CD14-positive monocyte (primary cell): ENCODE measurements around the gene TSHZ2. TPM values are rescaled to one million over a fixed set of nuclear protein-coding genes. Genes with fewer than 3 reads are reported as not detected.

Source experiments
- DNase-seq, 3 donors: peaks; one replicate each; pipeline ENCODE4 v3.0.0-alpha.2; 2011 to 2022
- H2AFZ ChIP-seq: 2 replicates; pipeline ENCODE4 v1.6.0; 2012; ENCODE audit warnings: mild to moderate bottlenecking, low read depth, low read length, inconsistent platforms; ENCODE audit not compliant: insufficient read depth, poor library complexity, severe bottlenecking
- H3K27ac ChIP-seq, 2 donors: 1 replicate in 1 of 2; 2 replicates in 1 of 2; pipeline ENCODE4 v1.5.1; 2012 to 2013; ENCODE audit warnings: low read length in 2 of 2, control low read depth in 1 of 2, inconsistent platforms in 1 of 2, low read depth in 1 of 2, mild to moderate bottlenecking in 1 of 2
- H3K27me3 ChIP-seq, 2 donors: one replicate each; pipeline versions ENCODE4 v1.6.0 to v1.6.1; 2011 to 2013; ENCODE audit warnings: low read length in 2 of 2; ENCODE audit not compliant: control insufficient read depth in 2 of 2, insufficient read depth in 2 of 2
- H3K36me3 ChIP-seq, 2 donors: replicated peaks in 1 of 2; 1 replicate in 1 of 2; 2 replicates in 1 of 2; pipeline versions ENCODE4 v1.5.1 to v1.6.1; 2012 to 2013; ENCODE audit warnings: low read length in 2 of 2, control low read depth in 1 of 2, inconsistent platforms in 1 of 2, mild to moderate bottlenecking in 1 of 2; ENCODE audit not compliant: insufficient read depth in 2 of 2, control insufficient read depth in 1 of 2
- H3K4me1 ChIP-seq, 2 donors: 1 replicate in 1 of 2; 2 replicates in 1 of 2; pipeline versions ENCODE4 v1.5.1 to v1.6.1; 2012 to 2013; ENCODE audit warnings: low read length in 2 of 2, control low read depth in 1 of 2, inconsistent platforms in 1 of 2, mild to moderate bottlenecking in 1 of 2, moderate library complexity in 1 of 2; ENCODE audit not compliant: insufficient read depth in 2 of 2, control insufficient read depth in 1 of 2
- H3K4me2 ChIP-seq: replicated peaks from 2 replicates; pipeline ENCODE3; 2012; ENCODE audit warnings: low read length, moderate library complexity, mild to moderate bottlenecking; ENCODE audit not compliant: poor library complexity, severe bottlenecking; ENCODE audit errors: extremely low read depth
- H3K4me3 ChIP-seq, 3 experiments: fragments of 200-600 bp in 1 of 3; sonication (generic) in 1 of 3; replicated peaks in 1 of 3; 1 replicate in 2 of 3; 2 replicates in 1 of 3; pipeline ENCODE4 v1.5.1; 2011 to 2013; ENCODE audit warnings: low read length in 3 of 3, mild to moderate bottlenecking in 3 of 3, control low read depth in 2 of 3, low read depth in 2 of 3, inconsistent platforms in 1 of 3, moderate library complexity in 1 of 3
- H3K79me2 ChIP-seq: 2 replicates; pipeline ENCODE4 v1.6.0; 2012; ENCODE audit warnings: mild to moderate bottlenecking, control low read depth, inconsistent platforms, low read length, moderate library complexity; ENCODE audit not compliant: insufficient read depth
- H3K9ac ChIP-seq: 2 replicates; pipeline ENCODE4 v1.6.0; 2017; ENCODE audit warnings: low read length, mild to moderate bottlenecking; ENCODE audit not compliant: insufficient read depth, poor library complexity, severe bottlenecking
- H3K9me3 ChIP-seq, 2 donors: replicated peaks in 1 of 2; 1 replicate in 1 of 2; 2 replicates in 1 of 2; pipeline versions ENCODE4 v1.5.1 to v1.6.1; 2012 to 2013; ENCODE audit warnings: low read length in 2 of 2, control low read depth in 1 of 2; ENCODE audit not compliant: control insufficient read depth in 1 of 2, insufficient read depth in 1 of 2
- H4K20me1 ChIP-seq: 2 replicates; pipeline ENCODE4 v1.6.0; 2012; ENCODE audit warnings: mild to moderate bottlenecking, low read length, control low read depth, moderate library complexity; ENCODE audit not compliant: insufficient read depth
- H3K27ac Mint-ChIP-seq, 7 donors: one replicate each; pipeline ENCODE4 v1.8.0; 2020; ENCODE audit warnings: mild to moderate bottlenecking in 7 of 7, mixed read lengths in 7 of 7, moderate library complexity in 6 of 7, inconsistent platforms in 2 of 7
- H3K27me3 Mint-ChIP-seq, 3 donors: one replicate each; pipeline ENCODE4 v1.8.0; 2021 to 2022; ENCODE audit warnings: low read depth in 3 of 3, mild to moderate bottlenecking in 3 of 3, mixed read lengths in 3 of 3, moderate library complexity in 3 of 3, inconsistent platforms in 1 of 3
- H3K36me3 Mint-ChIP-seq, 2 donors: one replicate each; pipeline ENCODE4 v1.8.0; 2020; ENCODE audit warnings: mixed read lengths in 2 of 2, inconsistent platforms in 1 of 2, mild to moderate bottlenecking in 1 of 2
- H3K4me1 Mint-ChIP-seq: one replicate; pipeline ENCODE4 v1.8.0; 2020; ENCODE audit warnings: mild to moderate bottlenecking, mixed read lengths
- H3K4me3 Mint-ChIP-seq, 2 donors: one replicate each; pipeline ENCODE4 v1.8.0; 2020; ENCODE audit warnings: mild to moderate bottlenecking in 2 of 2, mixed read lengths in 2 of 2, moderate library complexity in 1 of 2
- H3K9me3 Mint-ChIP-seq, 7 donors: one replicate each; pipeline ENCODE4 v1.8.0; 2020 to 2022; ENCODE audit warnings: mixed read lengths in 7 of 7, mild to moderate bottlenecking in 6 of 7, moderate library complexity in 6 of 7, inconsistent platforms in 2 of 7
- WGBS: methylation state at CpG from one replicate; pipeline ENCODE4 v1.1.5; 2013; ENCODE audit warnings: missing lambda C conversion rate; ENCODE audit not compliant: insufficient coverage; 5-methylcytosine and 5-hydroxymethylcytosine counted together
- intact Hi-C, 2 donors: fragments of 100-400 bp; cut with micrococcal nuclease; formaldehyde crosslinking; loops; one replicate each; pipeline versions ENCODE4 v1.15.0 to v1.15.1; 2023
- polyA plus RNA-seq, 3 donors: library from polyadenylated mRNA; depleted of rRNA in 1 of 3; unstranded in 2 of 3; stranded (reverse) in 1 of 3; fragments of 300-500 nt in 2 of 3; fragments of >200 nt in 1 of 3; fragmentation: Illumina TruSeq in 2 of 3; gene quantifications; 1 replicate in 2 of 3; 2 replicates in 1 of 3; pipeline ENCODE4 v1.2.3, GENCODE V29; 2012 to 2021
- TF ChIP-seq, protein P1 (sequence below): fragments of 200-600 bp; IDR thresholded peaks from one replicate; pipeline ENCODE4 v1.8.0; 2022; ENCODE audit warnings: antibody characterized with exemption, mild to moderate bottlenecking

The TSHZ2 gene
- polyA plus RNA-seq, 3 donors: not detected

DNA sequence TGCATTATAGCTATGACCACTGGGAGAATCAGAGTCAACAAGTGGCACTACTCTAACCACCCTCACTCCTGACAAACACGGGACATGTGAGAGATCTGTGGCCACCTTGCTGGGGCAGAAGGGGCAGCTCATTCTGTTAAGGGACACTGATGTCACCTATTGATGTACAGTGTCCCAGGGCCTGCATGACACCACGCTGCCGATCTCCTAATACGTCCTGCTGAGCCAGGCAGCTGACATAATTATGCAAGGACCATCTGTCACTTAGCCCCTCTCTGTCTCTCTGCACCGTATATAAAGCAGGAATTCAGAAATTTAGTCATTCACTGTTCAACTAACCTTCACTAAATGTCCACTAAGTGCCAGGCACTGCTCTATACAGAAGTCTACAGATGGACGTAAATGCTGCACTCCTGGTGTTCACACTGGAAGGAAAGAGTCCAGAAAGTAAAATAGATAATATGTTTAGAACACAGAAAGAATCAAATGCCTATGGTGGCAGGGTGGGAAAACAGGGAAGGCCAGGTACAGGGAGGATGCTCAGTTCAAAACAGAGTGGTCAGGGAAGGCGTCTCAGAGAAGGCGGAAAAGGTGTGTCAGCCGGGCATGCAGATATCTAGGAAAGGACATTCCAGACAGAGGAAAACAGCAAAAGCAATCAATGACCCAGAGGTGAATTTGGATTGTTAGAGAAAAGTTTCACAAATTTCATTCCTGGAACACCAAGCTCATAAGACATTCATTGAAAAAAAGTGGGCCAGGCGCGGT, 447.7 kb downstream of the TSHZ2 start:
- no peaks in the 10 kb centered on the region for H3K36me3 Mint-ChIP-seq
- Histone ChIP-seq H3K9ac (no peak overlapping the region), H2AFZ (no peak overlapping the region), H3K27me3 (no peaks in the 10 kb centered on the region), H3K27ac (no peak overlapping the region), H3K79me2 (no peaks in the 10 kb centered on the region), H3K4me2 (no peak overlapping the region), H3K36me3 (no peaks in the 10 kb centered on the region), H3K9me3 (no peaks in the 10 kb centered on the region), H3K4me1 (no peaks in the 10 kb centered on the region), H3K4me3 (no peak overlapping the region), H4K20me1 (no peaks in the 10 kb centered on the region)
- H3K4me3 Mint-ChIP-seq: no peak overlapping the region
- no peak overlapping the region for H3K27ac Mint-ChIP-seq
- whole genome bisulfite sequencing: 92% methylated on average over 10 of the region's 11 CpGs
- no peak for DNase-seq
- intact Hi-C loops: no loop called here
- TF ChIP-seq, protein P1, sequence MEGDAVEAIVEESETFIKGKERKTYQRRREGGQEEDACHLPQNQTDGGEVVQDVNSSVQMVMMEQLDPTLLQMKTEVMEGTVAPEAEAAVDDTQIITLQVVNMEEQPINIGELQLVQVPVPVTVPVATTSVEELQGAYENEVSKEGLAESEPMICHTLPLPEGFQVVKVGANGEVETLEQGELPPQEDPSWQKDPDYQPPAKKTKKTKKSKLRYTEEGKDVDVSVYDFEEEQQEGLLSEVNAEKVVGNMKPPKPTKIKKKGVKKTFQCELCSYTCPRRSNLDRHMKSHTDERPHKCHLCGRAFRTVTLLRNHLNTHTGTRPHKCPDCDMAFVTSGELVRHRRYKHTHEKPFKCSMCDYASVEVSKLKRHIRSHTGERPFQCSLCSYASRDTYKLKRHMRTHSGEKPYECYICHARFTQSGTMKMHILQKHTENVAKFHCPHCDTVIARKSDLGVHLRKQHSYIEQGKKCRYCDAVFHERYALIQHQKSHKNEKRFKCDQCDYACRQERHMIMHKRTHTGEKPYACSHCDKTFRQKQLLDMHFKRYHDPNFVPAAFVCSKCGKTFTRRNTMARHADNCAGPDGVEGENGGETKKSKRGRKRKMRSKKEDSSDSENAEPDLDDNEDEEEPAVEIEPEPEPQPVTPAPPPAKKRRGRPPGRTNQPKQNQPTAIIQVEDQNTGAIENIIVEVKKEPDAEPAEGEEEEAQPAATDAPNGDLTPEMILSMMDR: no peak
- H3K9me3 Mint-ChIP-seq: peaks cover 0 to 5% (median 2%) of the 10 kb centered on the region in 7 donors
- peaks cover 2 to 14% (median 3%) of the 10 kb centered on the region in 3 donors for H3K27me3 Mint-ChIP-seq
- H3K4me1 Mint-ChIP-seq: no peaks in the 10 kb centered on the region

DNA sequence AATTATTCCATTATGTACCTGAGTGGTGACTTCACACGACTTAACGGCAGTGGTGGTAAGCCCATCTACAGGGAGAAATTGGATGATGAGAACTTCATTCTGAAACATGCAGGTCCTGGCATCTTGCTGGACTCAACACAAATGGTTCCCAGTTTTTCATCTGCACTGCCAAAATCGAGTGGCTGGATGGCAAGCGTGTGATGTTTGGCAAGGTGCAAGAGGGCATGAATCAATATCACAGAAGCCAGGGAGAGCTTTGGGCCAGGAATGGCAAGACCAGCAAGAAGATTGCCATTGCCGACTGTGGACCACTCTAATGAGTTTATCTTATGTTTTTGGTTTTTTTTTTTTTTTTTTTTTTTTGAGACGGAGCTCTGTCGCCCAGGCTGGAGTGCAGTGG, 449.2 kb downstream of the TSHZ2 start:
- no peaks in the 10 kb centered on the region for H3K9me3 ChIP-seq
- H3K4me2 ChIP-seq: no peak overlapping the region
- Mint-ChIP-seq H3K27ac (peak overlapping the region in 1 of 7 donors; percentile 61), H3K9me3 (peaks cover 0 to 5% (median 2%) of the 10 kb centered on the region in 7 donors), H3K4me1 (peaks cover 7% of the 10 kb centered on the region), H3K36me3 (no peaks in the 10 kb centered on the region), H3K27me3 (peaks cover 2 to 10% (median 5%) of the 10 kb centered on the region in 3 donors), H3K4me3 (no peak overlapping the region)
- H3K27me3 ChIP-seq: no peaks in the 10 kb centered on the region
- no peak overlapping the region for H2AFZ ChIP-seq
- no peak overlapping the region for H3K27ac ChIP-seq
- H4K20me1 ChIP-seq: no peaks in the 10 kb centered on the region
- H3K4me1 ChIP-seq: peaks cover 6 to 7% of the 10 kb centered on the region in 2 donors
- 100% methylated on average over 4 of the region's 7 CpGs for WGBS
- TF ChIP-seq, protein P1: no peak
- no peaks in the 10 kb centered on the region for H3K79me2 ChIP-seq
- no peak overlapping the region for H3K4me3 ChIP-seq
- intact Hi-C loops: no loop called here
- DNase-seq: no peak
- no peak overlapping the region for H3K9ac ChIP-seq
- no peaks in the 10 kb centered on the region for H3K36me3 ChIP-seq
